Pulmonary artery endothelial cell (primary cell): Measurements from ENCODE around the gene PHC3. TPM values are rescaled to one million over a fixed set of nuclear protein-coding genes. Genes with fewer than 3 reads are reported as not detected.
"Not testable (repeated sequence)": the region's sequence is repeated elsewhere in the genome, so short reads cannot be mapped to it uniquely, and the experiment has no call there.

Experiments
- DNase-seq: peaks from one replicate; pipeline ENCODE4 v3.0.0-alpha.2; 2011; ENCODE audit warnings: low read depth, low spot score
- total RNA-seq: library from RNA; depleted of rRNA; stranded (reverse); fragments of >200 nt; gene quantifications from 2 replicates; pipeline ENCODE4 v1.2.3, GENCODE V29; 2014

PHC3 gene
- total RNA-seq, 1 donor from 2014 or later: 11.1 TPM

DNA sequence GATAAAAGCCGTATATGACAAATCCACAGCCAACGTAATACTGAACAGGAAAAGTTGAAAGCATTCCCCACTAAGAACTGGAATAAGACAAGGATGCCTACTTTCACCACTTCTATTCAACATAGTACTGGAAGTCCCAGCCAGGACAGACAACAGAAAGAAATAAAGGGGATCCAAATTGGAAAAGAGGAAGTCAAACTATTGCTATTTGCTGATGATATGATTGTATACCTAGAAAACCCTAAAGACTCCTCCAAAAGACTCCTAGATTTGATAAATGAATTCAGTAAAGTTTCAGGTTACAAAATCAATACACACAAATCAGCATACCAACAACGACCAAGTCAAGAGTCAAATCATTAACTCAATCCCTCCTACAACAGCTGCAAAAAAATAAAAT is 14.2 kb upstream of the PHC3 start:
- not testable (repeated sequence) for DNase-seq

DNA sequence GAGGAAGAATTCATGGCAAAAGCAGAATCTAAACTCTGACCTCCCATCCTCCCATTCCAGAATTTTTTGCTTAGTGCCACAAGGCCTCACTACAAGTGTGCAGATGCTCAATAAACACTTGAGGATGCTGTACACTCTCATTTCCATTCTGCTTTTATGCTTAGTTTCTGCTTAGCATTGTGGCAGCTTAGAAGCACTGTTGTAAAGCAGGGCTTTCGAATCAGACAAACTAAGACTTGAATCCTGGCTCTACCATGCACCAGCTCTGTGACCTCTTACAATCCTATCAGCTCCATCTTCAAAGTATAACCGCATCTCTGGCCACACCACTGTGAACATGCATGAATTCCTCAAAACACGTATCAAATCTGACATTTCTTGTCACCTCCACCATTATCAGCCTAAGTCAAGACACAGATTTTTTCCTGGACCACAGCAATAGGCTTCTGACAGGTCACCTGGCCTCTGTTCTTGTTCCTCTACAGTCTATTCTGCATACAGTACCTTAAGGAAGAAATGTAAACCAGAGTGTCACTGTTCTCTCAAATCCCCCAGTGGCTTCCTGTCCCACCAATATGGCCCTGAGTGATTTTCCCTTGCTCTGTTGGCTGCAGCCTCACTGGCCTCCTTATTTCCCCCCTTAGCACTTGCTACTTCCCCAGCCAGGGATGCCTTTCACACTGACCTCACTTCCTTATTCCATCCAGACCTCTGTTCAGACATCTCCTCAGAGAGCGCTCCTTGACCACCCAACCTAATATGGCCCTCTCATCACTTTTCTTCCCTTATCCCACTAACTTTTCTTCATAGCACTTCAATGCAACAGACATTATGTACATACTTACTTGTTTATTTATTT is 8.1 kb upstream of the PHC3 start:
- no peak for DNase-seq

DNA sequence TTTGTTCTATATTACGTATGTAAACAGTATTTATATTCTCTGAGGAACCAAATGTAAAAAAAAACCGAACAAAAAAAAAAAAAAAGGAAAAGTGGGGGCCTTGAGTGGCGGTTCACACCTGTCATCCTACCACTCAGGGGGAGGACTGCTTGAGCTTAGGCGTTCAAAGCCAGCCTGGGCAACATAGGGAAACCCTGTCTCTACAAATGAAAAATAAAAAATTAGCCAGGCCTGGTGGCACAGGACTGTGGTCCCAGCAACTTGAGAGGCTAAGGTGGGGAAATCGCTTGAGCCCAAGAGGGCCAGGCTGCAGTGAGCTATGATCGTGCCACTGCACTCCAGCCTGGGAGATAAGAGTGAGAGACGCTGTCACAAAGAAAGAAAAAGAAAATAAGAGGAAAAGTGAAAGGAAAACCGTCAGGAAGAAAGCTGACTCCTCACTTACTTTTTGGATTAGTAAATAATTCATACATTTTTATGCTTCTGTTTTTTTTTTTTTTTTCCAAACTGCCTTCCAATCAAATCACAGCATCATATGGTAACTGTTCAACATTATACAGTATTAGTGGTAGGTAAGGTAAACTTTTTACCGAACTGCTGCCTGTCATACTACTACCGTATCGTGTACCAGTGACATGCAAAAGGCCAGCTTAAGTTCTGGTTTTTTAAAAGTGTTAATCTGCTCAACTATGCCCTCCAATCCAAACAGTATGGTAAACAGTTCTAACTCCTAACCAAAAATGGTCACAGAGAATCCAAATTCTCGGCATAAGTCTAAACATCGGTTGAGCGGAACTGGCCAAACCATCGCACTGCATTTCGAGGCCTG is 1.2 kb downstream of the PHC3 start:
- DNase-seq: no peak

DNA sequence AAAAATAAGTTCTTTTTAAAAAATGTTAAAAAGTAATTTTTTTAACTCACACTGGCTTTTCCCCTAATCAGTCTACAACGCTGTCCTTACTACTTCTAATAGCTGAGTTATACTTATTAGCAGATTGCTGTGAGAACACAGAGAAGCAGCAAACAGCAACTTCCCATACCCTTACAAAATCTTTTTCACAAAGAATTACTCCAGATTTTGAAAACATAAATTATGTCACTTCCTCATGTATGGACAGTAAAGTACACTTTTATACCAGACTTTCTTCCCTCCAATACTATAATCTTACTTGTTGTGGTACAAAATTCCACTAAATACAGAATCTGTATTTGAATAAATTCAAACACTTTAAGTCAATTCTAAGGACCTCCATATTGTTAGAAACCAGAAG is 2.1 kb downstream of the PHC3 start:
- DNase-seq: no peak

DNA sequence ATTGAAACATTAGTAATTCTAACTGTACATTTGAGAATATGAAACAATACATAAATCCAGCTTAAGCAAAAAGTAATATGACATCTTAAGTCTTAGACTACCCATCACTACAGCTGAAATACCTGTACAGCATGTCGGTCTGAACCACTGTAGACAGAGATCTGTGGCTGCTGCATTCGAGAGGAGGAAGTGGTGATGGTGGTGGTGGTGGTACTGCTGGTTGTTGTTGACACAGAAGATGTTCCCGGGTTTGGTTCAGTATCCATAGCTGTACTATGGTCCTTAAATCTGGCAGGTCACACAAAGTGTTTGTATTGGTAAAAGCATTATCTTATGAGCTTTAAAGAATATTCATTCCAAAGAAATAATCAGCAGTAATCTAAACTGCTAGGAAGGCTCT is 2.9 kb downstream of the PHC3 start:
- DNase-seq: no peak

DNA sequence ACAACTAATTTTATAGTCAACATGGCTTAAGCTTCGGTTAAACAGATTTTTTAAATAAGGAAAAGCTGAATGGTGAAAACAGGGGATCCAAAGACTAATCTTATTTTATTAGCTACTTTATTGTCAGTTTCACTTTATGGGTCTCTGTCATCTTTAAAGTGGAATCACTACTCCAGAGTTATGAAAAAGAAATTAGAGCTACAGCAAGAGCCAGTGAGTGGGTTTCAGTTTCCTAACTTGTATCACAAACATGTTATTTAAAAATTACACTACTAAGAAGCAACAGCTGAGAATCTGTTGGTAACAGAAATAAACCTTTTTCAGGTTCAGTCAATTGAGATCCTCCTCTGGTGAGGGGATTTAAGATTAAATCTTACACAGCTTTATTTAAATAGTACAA is 10.0 kb downstream of the PHC3 start:
- no peak for DNase-seq

DNA sequence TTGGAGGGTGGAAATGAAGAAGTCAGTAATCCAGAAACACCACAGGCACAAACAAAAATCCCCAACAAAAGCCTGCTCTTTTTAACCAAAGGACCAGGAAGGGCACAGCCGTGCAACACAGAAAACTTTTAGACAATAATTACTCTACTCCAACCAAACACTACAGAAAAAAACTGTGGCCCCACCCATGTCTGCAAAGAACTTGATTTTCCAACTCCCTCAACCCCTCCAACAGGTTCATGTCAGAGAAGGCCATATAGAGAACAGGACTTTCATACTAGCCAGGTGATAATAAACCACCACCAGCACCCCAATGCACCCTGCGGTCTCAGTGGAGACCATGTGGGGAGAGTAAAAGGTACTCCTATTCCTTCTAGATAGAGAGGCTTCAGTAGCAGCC is 16.8 kb downstream of the PHC3 start:
- DNase-seq: no peak

DNA sequence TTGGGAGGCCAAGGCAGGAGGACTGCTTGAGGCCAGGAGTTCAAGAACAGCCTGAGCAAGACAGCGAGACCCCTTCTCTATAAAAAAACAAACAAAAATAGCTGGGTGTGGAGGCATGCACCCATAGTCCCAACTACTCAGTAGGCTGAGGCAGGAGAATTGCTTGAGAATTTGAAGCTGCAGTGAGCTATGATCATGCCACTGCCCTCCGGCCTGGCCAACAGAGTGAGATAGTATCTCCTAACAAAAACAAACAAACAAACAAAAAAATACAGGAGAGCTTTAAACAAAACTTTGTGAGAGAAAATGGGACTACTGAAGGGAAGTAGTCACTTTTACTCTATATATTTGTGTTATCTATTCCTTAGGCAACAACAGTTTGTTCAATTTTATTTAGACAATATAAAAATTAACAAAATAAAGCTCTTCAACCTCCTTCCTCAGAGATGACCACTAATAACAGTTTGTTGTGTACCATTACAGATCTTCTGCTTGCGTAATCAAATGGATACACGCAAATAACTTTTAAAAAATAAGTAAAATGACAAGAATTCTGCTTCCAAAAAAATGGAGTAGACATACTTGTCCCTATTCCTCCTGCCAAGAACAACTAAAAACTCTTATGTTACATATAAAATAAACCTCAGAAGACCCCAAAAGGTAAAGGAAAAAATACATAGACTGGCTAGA is 17.4 kb downstream of the PHC3 start:
- no peak for DNase-seq

DNA sequence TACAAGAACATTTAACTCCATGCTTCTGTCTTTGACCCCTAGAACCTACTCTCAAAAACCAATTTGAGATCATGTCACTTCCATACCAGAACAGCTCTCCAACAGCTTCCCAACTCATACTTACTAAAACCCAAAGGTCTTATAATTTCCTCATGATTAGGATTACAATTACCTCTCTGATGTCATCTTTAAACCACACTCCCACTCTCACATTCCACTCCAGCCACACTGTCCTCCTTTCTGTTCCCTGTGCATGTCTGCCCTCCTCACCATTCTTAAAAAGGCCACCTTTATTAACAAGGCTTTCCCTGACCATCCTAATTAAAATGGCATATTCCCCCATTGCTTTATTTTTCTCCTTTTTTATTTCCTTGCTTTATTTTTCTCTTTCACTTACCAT is 18.9 kb downstream of the PHC3 start:
- no peak for DNase-seq

DNA sequence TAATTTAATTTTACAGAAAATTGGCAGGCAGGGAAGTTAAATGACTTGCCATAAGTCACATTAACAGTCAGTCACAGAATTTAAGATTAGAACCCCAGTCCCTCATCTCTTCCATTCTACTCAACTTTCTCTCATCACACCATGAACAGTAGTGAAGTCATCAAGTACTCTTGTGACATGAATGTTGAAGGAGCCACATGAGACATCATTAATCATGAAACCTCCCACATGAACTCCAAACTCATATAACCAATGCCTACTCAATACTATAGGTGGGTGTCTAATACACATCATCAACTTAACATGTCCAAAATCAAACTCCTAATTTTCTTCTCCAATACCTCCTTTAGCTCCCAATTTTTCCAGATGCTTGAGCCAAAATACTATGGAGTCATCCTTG is 19.5 kb downstream of the PHC3 start:
- DNase-seq: no peak

DNA sequence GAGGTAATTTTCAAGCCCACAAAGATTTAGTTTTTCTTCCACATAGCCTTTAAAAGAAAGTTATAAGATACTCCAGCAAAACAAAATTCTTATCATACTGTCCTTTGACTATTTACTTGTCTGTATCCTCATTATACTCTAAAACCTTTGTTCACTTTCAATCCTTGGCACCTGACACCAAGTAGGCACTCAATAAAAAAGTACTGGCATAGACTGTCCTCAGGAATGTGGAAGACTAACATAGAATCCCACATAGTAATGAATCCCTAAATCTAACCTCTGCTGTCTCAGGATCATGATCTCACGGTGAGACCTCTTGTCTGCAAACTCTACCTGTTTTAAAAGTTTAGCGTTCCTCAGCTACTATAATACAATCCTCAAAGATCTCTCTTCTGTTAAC is 21.6 kb downstream of the PHC3 start:
- DNase-seq: no peak

DNA sequence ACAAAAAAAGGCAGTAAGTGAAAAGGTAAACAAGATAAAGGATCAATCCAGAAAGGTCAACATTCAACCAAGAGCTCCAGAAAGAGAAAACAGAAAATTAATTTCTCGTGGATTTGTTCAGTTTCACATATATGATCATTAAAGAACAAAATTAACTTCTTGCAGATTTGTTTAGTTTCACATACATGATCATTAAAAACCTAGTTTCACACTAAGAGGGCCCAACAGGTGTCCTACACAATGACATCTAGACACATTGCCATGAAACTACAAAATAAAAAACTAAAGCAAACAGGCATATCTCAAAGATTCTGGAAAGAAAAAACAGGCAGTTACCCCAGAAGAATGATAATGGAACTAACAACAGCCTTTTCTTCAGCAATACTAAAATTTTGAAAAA is 22.1 kb downstream of the PHC3 start:
- DNase-seq: no peak

DNA sequence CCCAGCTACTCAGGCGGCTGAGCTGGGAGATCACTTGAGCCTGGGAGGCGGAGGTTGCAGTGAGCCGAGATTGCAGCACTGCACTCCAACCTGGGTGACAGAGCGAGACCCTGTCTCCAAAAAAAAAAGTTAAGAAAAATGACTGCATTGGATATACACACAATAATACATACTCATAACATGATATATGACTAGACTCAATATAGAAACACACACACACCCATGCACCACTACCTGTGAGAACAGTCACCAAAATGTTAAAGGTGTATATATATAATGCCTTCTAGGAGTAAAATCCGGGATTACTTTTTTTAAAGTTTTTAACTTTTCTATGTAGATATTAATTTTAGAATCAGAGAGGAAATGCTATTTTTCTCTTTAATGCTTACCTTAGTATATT is 25.9 kb downstream of the PHC3 start:
- DNase-seq: no peak

DNA sequence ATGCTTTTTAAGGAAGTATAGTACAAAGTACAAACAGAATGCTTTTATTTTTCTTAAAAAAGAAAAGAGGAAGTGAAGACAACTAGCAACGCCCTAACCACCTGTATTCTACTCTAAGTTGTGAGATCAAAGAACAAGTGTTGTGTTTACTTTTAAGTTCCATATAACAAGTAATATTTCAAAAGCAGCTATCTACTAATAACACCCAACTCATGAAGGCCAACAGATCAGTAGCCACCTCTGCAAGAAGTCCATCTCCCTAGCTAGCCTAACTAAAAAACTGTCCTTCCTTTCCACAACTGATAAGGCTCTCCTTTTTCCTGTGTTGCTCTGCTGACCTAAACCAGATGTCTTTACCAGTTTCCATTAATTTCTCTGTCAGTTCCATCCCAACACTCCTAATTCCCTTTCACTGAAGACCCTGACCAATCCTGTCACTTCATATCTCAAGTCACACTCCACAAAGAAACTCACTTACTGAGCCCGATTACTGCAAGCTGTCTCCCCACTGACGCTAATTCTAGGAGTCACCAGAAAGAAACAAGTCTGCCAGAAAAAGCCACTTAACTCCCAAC is 26.9 kb downstream of the PHC3 start:
- DNase-seq: no peak

DNA sequence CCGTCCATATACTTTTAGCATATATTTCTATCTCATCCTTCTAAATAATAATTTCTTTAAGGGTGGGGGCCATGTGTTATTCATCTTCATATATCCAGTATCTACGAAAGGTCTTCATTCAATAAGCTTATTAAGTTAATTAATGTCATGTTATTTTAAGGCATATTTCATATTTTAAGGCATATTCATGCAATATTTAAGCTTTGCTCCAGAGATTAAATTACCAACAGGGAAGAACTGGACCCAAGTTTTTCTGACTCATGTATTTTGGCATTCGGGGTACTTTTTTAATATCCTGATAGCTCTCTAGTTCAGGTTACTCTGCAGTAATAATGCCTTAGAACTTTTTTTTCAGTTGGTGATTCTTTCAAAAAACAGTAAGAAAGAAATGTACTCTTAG is 27.4 kb downstream of the PHC3 start:
- no peak for DNase-seq

DNA sequence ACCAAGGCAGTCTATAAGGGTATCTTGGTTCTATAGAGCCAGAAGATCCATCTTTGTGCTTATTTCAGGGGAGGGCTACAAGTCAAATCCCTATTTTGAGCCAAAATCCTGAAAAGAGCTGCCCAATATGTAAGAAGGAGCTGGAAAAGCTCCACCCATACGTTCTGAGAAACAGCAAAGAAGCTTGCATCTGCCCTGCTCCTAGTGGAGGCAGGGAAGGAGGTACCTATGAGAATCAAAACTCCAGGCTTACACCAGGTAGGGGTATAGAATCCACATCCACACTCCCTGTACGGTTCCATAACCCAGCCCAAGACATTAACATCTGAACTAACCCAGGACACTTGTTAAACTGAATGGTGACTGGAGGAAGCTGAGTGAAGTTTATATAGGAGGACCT is 30.0 kb downstream of the PHC3 start:
- no peak for DNase-seq

DNA sequence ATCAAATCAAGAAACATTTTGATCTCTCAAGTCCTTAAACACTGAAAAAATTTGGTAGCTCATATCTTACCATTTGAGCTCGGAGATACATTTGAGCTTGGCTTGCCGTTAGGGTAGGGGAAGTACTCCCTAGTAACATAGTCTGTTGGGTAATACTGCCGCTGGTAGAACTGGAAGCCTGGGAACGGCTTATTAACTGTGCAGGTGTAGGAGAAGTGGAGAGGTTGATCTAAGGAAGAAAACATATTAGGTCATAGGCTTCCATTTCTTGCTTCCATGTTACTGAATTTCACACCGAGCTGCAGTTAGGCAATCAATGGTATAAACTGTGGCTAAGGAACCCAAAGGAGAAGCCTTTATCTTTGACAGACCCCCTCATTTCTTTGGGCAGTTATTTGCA is 32.5 kb downstream of the PHC3 start:
- no peak for DNase-seq

DNA sequence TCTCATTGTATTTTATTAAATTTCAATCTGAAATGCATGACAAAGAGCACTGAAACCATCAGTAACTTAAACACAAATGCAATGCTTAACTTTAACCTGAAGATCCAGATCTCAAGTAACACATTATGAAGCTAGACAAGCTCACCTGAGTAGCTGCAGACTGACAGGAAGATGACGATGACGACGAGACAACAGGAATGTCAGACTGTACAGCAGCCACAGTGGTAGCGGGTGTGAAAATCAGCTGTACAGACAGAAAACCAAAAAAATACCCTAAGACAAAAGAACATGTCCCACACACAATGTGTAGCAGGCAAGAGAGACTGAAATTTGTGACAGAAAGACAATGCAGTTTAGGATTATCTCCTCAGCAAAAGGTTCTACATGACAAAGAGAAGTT is 36.3 kb downstream of the PHC3 start:
- no peak for DNase-seq

DNA sequence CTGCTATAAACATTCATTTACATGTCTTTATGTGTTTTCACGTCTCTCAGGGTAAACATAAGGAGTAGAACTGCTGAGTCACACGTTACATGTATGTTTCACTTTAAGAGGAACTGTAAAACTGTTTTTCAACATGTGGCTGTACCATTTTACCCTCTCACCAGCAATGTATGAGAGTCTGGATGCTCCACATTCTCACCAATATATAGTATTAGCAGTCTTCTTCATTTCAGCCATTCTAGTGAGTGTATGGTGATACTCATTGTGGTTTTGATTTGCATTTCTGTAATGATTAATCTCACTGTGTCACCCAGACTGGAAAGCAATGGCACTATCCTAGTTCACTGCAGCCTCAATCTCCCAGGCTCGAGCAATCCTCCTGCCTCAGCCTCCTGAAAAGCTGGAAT is 37.1 kb downstream of the PHC3 start:
- DNase-seq: no peak

DNA sequence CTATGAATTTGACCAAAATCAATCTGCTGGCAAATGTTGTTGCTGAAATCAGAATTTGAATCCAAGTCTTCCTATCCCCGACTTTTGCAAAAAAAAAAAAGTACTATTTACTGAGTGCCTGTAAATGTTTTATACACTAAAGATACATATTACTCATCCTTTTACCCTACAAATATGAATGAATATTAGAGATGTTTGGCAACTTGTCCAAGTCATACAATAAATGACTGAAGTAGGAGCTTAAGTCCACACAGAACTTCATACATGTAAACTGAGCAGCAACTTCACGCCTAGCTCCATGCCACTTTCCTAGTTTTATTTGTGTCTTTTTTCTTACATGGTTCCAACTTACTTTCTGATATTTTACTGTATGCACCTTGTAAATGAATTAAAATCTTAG is 39.2 kb downstream of the PHC3 start:
- DNase-seq: no peak

DNA sequence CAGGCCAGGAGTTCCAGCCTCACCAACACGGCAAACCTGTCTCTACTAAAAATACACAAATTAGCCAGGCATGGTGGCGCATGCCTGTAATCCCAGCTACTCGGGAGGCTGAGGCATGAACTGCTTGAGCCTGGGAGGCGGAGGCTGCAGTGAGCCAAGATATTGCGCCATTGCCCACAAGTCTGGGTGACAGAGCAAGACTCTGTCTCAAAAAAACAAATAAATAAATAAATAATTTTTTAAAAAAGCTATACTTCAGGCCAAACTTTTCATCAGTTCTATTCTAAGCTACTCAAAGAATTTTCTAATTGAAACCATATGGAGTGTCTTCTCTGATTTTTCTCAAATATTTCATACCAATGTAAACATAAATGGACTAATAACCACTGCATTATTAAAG is 43.5 kb downstream of the PHC3 start:
- no peak for DNase-seq

DNA sequence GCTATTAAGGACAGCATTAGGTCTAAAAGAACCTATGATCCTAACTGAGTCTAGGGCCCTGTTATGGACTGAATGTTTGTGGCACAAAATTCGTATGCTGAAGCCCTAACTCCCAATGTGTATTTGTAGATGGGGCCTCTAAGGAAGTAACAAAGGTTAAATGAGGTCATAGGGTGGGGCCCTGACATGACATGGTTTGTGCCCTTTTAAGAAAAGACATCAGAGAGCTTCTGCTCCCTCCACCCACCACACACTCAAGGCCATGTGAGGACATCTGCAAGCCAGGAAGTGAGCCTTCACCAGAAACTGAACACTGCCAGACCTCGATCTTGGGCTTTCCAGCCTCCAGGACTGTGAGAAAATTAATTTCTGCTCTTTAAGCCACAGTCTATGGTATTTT is 49.2 kb downstream of the PHC3 start:
- no peak for DNase-seq
